Stimulated activated naive B cell treated with anti-CD40 and anti-IgM and Interleukin-4, amounts not matched to agents 10 μg/mL and 1 μg/mL and 100 μg/mL, for 72 hours (primary cell): ENCODE measurements around the gene PKP2.

ENCODE experiments used
- ATAC-seq, 2 donors: fragments of 150-1000 bp; cut with Tn5 transposase; replicated peaks; 2 replicates each; pipeline ENCODE4 v1.10.0; 2021; ENCODE audit warnings: moderate library complexity in 1 of 2
- DNase-seq: peaks from one replicate; pipeline ENCODE4 v3.0.0; 2021
- H3K27ac Mint-ChIP-seq: one replicate; pipeline ENCODE4 v1.8.0; 2022; ENCODE audit warnings: mild to moderate bottlenecking, mixed read lengths
- H3K27me3 Mint-ChIP-seq, 2 donors: one replicate each; pipeline ENCODE4 v1.8.0; 2022; ENCODE audit warnings: mixed read lengths in 2 of 2
- H3K36me3 Mint-ChIP-seq, 2 donors: one replicate each; pipeline ENCODE4 v1.8.0; 2022; ENCODE audit warnings: mixed read lengths in 2 of 2, mild to moderate bottlenecking in 1 of 2
- H3K4me1 Mint-ChIP-seq, 2 donors: one replicate each; pipeline ENCODE4 v1.8.0; 2022; ENCODE audit warnings: mixed read lengths in 2 of 2, mild to moderate bottlenecking in 1 of 2
- H3K4me3 Mint-ChIP-seq, 2 donors: one replicate each; pipeline ENCODE4 v1.8.0; 2022; ENCODE audit warnings: mild to moderate bottlenecking in 2 of 2, mixed read lengths in 2 of 2, moderate library complexity in 1 of 2
- H3K9me3 Mint-ChIP-seq, 2 donors: one replicate each; pipeline ENCODE4 v1.8.0; 2022; ENCODE audit warnings: mixed read lengths in 2 of 2, mild to moderate bottlenecking in 1 of 2

Gene PKP2

DNA sequence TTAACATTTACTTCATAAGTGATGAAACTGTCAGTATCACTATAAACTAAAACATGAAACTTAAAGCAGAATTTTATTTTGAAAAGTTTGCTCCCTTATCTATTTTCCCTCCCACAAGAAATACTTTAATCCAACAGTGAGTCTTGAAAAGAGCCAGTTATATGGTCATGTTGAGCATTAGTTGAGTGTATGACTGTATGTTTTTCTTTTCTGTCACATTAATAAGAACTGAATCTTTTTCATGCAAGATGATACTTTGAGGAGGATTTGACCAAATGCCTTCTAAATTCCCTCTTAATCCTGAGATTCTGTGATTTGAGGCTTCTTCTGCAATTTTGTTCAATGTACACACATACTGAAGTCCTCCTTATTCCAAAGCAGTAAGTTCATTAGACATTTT lies 107.1 kb downstream of the PKP2 start:
- Mint-ChIP-seq H3K36me3 (no peaks in the 10 kb centered on the region), H3K4me1 (no peaks in the 10 kb centered on the region), H3K27me3 (peaks cover 6 to 11% of the 10 kb centered on the region in 2 donors)

DNA sequence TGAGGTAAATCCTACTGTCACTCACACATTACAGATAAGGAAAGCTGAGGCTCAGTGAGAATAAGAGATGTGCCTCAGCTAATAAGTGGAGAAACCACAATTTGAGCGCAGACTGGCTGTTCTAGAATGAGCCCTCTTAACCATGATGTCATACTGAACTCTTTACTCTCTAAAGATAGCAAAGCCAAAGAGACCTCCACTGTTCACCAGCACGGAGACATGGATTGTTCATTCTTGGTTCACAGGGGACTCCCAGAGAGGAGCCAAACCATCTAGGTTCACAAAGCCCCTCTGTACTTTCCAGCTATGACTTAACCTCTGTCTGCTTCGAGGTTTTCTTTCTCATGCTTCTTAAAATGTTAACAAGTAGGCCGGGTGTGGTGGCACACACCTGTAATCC lies 108.2 kb downstream of the PKP2 start:
- peaks cover 4 to 6% of the 10 kb centered on the region in 2 donors for H3K27me3 Mint-ChIP-seq

More for the DNA sequence above, 107.1 kb downstream of the PKP2 start:
- H3K9me3 Mint-ChIP-seq, result no peaks in the 10 kb centered on the region
- H3K27ac Mint-ChIP-seq, result no peak overlapping the region
- H3K4me3 Mint-ChIP-seq, result no peak overlapping the region
- DNase-seq, result no peak
- ATAC-seq, result no peak

DNA sequence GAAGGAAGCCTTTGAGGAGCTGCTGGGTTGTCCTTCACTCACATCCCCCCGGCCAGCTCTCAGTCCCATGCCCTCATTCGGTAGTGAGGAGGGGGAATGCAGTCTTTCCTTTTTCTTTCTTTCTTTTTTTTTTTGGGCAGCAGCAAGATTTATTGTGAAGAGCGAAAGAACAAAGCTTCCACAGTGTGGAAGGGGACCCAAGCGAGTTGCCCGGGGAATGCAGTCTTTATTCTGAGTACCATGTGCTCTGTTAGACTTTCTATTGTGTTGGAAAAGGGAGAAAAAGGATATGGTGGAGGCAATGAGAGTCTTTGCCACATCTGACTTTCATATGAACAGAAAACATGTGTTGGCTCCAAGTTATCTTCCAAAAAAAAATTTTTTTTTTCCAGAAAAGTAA lies 111.0 kb downstream of the PKP2 start:
- no peak for ATAC-seq
- no peaks in the 10 kb centered on the region for H3K36me3 Mint-ChIP-seq
- peaks cover 4 to 6% of the 10 kb centered on the region in 2 donors for H3K27me3 Mint-ChIP-seq

More for the DNA sequence above, 108.2 kb downstream of the PKP2 start:
- Mint-ChIP-seq H3K27ac (no peak overlapping the region), H3K36me3 (no peaks in the 10 kb centered on the region), H3K4me3 (no peak overlapping the region), H3K9me3 (no peaks in the 10 kb centered on the region), H3K4me1 (no peaks in the 10 kb centered on the region)
- ATAC-seq (no peak), DNase-seq (no peak)

DNA sequence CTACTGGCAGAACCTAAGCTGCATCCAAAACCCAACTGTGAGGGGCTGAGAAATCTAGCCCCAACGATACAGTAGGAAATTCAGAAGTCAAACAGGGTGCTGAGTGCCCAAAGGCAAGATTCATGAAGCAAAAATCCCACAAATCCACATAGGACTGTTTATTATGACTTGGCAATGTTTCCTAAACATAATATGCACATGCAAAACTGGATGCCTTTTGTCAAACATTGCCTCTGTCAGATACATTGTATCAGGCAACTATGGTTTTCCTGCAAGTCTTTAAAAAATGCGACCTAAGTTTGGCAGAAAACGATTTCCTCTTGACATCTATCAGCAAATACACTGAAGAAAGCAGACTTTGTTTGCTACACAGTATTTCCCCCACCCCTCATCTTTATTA lies 113.5 kb downstream of the PKP2 start:
- ATAC-seq (no peak), DNase-seq (no peak)
- Mint-ChIP-seq H3K4me3 (no peak overlapping the region), H3K4me1 (no peaks in the 10 kb centered on the region), H3K36me3 (no peaks in the 10 kb centered on the region), H3K27me3 (peaks cover 8 to 12% of the 10 kb centered on the region in 2 donors), H3K27ac (no peak overlapping the region), H3K9me3 (no peaks in the 10 kb centered on the region)

More for the DNA sequence above, 111.0 kb downstream of the PKP2 start:
- no peak for DNase-seq
- Mint-ChIP-seq H3K9me3 (no peaks in the 10 kb centered on the region), H3K27ac (no peak overlapping the region), H3K4me1 (no peaks in the 10 kb centered on the region), H3K4me3 (no peak overlapping the region)

DNA sequence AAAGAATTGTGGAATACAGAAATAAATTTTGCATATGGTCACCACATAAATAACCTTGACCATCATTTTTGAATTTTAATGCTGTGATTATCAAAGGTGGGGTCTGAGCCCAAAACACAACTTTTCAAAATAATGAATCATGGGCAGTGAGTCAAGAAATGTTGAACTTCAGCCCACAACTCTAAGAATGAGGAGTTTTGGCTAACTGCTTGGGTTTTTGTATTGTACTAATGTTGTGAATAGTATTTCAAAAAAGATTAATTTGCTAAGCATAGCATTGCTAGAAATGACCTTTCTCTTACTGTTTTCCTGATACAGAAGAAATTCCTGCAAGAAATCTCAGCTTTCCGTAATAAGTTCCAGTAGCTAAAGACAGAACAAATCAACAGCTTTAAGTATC lies 116.5 kb downstream of the PKP2 start:
- H3K27me3 Mint-ChIP-seq, result peaks cover 15 to 18% of the 10 kb centered on the region in 2 donors
- no peaks in the 10 kb centered on the region for H3K36me3 Mint-ChIP-seq

DNA sequence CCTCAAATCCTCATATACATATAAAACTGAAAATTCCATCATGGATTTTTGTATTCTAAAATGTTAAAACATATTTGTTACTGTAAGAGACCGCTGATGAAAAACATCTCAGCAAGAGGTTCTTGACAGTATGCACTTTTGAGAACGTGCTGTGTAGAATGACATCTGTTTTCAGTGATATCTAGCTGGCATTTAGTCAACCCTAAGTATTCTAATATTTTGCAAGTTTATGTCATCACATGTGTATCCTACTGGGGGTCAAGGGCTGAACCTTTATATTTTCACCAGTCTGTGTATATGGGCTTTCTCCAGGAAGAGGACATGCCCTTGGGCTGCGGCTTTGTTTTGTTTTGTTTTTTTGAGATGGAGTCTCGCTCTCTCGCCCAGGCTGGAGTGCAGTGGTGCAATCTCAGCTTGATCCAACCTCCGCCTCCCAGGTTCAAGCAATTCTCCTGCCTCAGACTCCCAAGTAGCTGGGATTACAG lies 118.8 kb downstream of the PKP2 start:
- DNase-seq (no peak), ATAC-seq (no peak)
- peaks cover 15 to 23% of the 10 kb centered on the region in 2 donors for H3K27me3 Mint-ChIP-seq
- H3K9me3 Mint-ChIP-seq, result no peaks in the 10 kb centered on the region
- no peak overlapping the region for H3K4me3 Mint-ChIP-seq
- H3K36me3 Mint-ChIP-seq, result no peaks in the 10 kb centered on the region
- no peak overlapping the region for H3K27ac Mint-ChIP-seq
- H3K4me1 Mint-ChIP-seq, result no peaks in the 10 kb centered on the region

More for the DNA sequence above, 116.5 kb downstream of the PKP2 start:
- ATAC-seq (no peak), DNase-seq (no peak)
- H3K4me1 Mint-ChIP-seq, result no peaks in the 10 kb centered on the region
- no peaks in the 10 kb centered on the region for H3K9me3 Mint-ChIP-seq
- H3K4me3 Mint-ChIP-seq, result no peak overlapping the region
- H3K27ac Mint-ChIP-seq, result no peak overlapping the region

DNA sequence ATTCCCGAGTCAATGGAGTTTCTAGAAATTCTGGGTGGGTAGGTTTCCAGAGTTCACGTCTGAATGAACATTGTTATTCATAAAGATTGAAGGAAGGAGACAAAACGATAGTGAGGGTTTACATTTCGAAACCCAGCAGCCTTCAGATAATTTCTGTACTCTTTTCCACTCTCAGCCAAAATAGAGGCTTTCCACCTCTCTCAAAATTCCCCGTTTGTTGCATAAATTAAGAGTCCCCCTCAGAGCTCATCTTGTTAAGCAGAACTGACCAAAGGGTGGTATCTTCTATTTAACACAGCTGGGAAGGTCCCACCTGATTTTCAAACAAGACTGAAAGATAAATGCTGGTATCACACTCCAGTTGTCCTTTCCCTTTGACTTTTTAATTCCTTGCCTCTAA lies 119.4 kb downstream of the PKP2 start:
- DNase-seq, result no peak

DNA sequence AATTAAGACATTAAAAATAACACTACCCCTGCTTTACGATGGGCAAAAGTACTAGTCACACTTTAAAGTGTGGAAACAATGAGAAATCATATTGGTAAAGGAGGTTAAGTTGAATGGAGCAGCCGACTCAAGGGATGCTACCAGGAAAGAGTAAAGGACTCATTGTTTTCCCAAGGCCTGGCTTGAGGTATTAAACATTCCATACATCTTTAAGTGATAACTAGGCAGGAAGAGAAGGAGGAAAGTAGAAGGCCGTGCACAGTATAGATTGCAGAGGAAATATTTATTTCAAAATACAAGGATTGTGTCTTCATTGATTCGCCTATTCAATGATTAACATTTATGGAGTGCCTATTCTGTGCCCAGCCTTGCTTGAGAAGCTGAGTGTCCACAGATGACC lies 120.3 kb downstream of the PKP2 start:
- no peak for DNase-seq

More for the DNA sequence above, 119.4 kb downstream of the PKP2 start:
- Mint-ChIP-seq H3K27ac (no peak overlapping the region), H3K4me1 (no peaks in the 10 kb centered on the region), H3K9me3 (no peaks in the 10 kb centered on the region), H3K27me3 (peaks cover 15 to 23% of the 10 kb centered on the region in 2 donors), H3K4me3 (no peak overlapping the region), H3K36me3 (no peaks in the 10 kb centered on the region)
- ATAC-seq, result peak in 1 of 2 donors; percentile 31

DNA sequence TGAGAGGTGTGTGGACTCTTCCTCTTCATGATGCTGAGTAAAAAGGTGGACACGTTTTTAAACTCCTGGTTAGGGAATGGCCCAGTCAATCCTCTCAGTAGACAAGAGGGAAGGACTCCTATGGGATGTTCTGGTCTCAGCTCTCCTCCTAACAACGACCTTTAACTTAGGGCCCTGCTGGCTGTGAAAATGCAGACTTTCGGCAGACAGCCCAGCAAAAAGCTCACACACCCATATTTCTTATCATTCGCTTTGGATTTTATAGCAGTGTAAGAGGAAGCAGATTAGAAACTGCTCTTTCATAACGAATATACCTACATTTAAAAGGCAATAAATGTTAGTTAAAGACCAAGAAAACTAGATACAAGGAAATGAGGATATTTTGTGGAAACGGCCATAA lies 122.9 kb downstream of the PKP2 start:
- Mint-ChIP-seq H3K9me3 (no peaks in the 10 kb centered on the region), H3K27me3 (peaks cover 18 to 29% of the 10 kb centered on the region in 2 donors), H3K4me1 (no peaks in the 10 kb centered on the region), H3K4me3 (no peak overlapping the region), H3K27ac (no peak overlapping the region), H3K36me3 (no peaks in the 10 kb centered on the region)
- ATAC-seq (no peak), DNase-seq (no peak)

More for the DNA sequence above, 120.3 kb downstream of the PKP2 start:
- Mint-ChIP-seq H3K27ac (no peak overlapping the region), H3K9me3 (no peaks in the 10 kb centered on the region), H3K4me1 (no peaks in the 10 kb centered on the region), H3K27me3 (peaks cover 20 to 29% of the 10 kb centered on the region in 2 donors), H3K4me3 (no peak overlapping the region), H3K36me3 (no peaks in the 10 kb centered on the region)
- no peak for ATAC-seq

DNA sequence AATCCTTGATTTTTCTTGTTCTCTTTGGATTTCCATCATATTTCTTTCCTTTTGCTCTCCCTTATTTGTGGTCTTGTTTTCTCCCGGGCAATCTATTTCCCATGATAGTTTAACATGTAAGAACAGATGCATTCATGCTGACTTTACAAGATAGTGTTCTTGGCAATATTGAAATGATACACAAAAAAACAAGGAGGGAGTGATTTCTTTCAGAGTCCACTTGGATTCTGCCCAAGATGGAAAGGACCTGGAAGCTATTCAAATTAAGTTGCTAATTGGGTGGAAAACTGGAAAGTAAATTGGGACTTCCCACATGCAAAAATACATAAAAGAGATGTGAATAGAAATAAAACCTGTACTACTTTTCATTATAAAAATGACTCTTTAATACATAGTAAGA lies 126.4 kb downstream of the PKP2 start:
- no peaks in the 10 kb centered on the region for H3K9me3 Mint-ChIP-seq
- DNase-seq (no peak), ATAC-seq (no peak)
- H3K27ac Mint-ChIP-seq, result no peak overlapping the region
- H3K36me3 Mint-ChIP-seq, result no peaks in the 10 kb centered on the region
- no peaks in the 10 kb centered on the region for H3K4me1 Mint-ChIP-seq
- no peak overlapping the region for H3K4me3 Mint-ChIP-seq
- H3K27me3 Mint-ChIP-seq, result peaks cover 17% of the 10 kb centered on the region in 2 donors

DNA sequence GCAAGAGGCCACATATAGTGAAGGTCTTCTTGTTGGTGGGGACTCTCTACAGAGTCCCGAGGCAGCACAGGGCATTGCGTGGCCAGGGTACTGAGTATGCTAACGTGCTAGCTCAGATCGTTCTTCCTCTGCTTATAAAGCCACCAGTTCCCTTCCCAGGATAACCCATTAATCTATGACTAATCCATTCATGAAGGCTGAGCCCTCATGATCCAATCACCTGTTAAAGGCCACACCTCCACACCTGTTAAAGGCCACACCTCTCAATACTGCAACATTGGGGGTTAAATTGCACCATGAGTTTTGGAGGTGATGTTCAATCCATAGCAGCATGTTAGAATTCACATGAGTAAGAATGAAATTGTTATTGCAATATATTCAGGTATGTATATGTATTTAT lies 128.1 kb downstream of the PKP2 start:
- no peak for ATAC-seq
- no peak for DNase-seq
- no peaks in the 10 kb centered on the region for H3K9me3 Mint-ChIP-seq
- no peaks in the 10 kb centered on the region for H3K36me3 Mint-ChIP-seq
- no peak overlapping the region for H3K4me3 Mint-ChIP-seq
- H3K4me1 Mint-ChIP-seq, result no peaks in the 10 kb centered on the region
- H3K27me3 Mint-ChIP-seq, result peaks cover 12 to 17% of the 10 kb centered on the region in 2 donors
- H3K27ac Mint-ChIP-seq, result no peak overlapping the region

DNA sequence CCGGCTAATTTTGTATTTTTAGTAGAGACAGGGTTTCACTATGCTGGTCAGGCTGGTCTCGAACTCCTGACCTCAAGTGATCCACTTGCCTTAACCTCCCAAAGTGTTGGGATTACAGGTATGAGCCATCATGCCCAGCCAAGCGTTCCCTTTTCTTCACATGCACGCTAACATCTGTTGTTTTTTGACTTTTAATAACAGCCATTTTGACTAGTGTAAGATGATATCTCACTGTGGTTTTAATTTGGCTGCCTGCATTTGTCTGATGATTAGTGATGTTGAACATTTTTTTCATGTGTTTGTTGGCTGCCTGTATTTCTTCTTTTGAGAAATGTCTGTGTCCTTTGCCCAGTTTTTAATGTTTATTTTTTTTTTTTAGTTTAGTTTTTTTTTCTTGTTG lies 130.7 kb downstream of the PKP2 start:
- no peak for DNase-seq
- H3K27ac Mint-ChIP-seq, result no peak overlapping the region

DNA sequence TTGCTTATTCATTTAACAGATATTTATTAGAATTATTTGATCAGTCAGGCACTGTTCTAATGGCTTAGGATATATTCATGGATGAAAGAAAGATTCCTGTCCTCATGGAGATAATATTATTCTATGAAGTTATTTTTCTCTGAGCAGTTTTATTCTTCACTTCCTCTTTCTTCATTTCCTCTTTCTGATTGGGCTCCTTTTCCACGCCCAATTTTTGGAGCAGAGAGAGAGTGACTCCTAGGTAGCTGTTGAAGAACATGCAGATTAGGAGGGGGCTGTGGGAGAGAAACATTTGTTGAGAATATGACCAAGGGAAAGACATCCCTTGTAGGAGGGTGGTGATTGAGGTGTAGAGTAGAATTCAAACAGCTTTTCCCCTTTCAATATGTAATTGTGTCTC lies 134.9 kb downstream of the PKP2 start:
- H3K9me3 Mint-ChIP-seq, result no peaks in the 10 kb centered on the region
- H3K4me1 Mint-ChIP-seq, result peaks cover 6 to 16% of the 10 kb centered on the region in 2 donors
- ATAC-seq (peak; percentile 73 to 76), DNase-seq (no peak)
- no peak overlapping the region for H3K27ac Mint-ChIP-seq
- no peaks in the 10 kb centered on the region for H3K36me3 Mint-ChIP-seq
- no peaks in the 10 kb centered on the region for H3K27me3 Mint-ChIP-seq
- no peak overlapping the region for H3K4me3 Mint-ChIP-seq

More for the DNA sequence above, 130.7 kb downstream of the PKP2 start:
- H3K36me3 Mint-ChIP-seq, result no peaks in the 10 kb centered on the region
- peaks cover 6 to 14% of the 10 kb centered on the region in 2 donors for H3K4me1 Mint-ChIP-seq
- H3K9me3 Mint-ChIP-seq, result no peaks in the 10 kb centered on the region
- H3K4me3 Mint-ChIP-seq, result no peak overlapping the region
- no peak for ATAC-seq
- H3K27me3 Mint-ChIP-seq, result peaks cover 6 to 12% of the 10 kb centered on the region in 2 donors

DNA sequence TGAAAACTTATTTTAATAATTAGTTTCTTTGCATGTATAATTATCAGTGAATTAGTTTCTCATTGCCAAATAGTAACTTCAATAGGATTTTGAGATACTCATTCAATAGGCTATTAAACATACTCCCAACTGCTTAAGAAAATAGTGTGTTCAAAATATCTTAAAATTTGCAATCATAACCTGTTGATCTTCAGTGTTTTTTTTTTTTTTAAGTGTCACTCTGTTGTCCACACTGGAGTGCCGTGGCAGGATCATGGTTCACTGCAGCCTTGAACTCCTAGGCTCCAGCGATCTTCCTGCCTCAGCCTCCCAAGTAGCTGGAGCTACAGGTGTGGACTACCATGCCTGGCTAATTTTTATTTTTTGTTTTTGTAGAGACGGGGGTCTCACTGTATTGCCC lies 139.4 kb downstream of the PKP2 start:
- Mint-ChIP-seq H3K4me3 (no peak overlapping the region), H3K4me1 (peaks cover 9 to 31% of the 10 kb centered on the region in 2 donors), H3K9me3 (no peaks in the 10 kb centered on the region), H3K27ac (no peak overlapping the region), H3K27me3 (no peaks in the 10 kb centered on the region), H3K36me3 (no peaks in the 10 kb centered on the region)
- ATAC-seq (no peak), DNase-seq (no peak)

DNA sequence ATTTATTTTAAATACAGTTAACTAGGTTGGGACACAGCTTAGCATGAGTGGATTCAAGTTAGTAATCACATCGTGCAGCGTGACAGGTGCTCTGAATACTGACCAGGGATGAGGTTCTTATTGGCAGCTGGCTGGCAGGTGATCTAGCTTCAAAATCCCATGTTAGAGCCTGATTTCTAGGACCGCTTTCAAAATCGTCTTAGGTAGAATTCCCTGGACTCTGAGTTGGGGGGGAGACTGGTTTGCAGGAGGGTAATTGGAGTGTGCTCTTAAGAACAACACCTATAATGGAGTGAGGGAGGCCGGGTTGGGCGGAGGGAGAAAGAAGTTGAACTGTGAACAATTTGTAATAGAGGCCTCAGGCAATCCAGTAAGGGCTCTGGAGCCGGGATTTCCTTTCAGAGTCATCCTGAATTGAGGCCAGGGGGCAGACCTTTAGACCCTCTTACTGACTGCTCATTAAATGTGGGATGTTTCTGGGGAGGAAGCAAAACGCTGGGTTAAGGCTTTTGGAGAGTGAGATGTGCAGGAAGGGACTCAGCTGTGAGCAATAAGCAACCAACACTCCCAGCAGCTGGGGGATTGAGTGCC lies 140.0 kb downstream of the PKP2 start:
- DNase-seq, result no peak
- H3K27ac Mint-ChIP-seq, result peak overlapping the region; percentile 96
- no peaks in the 10 kb centered on the region for H3K9me3 Mint-ChIP-seq

More for the DNA sequence above, 140.0 kb downstream of the PKP2 start:
- Mint-ChIP-seq H3K4me1 (peaks cover 5 to 25% of the 10 kb centered on the region in 2 donors), H3K27me3 (no peaks in the 10 kb centered on the region), H3K36me3 (no peaks in the 10 kb centered on the region), H3K4me3 (peak overlapping the region; percentile 88 to 92)
- ATAC-seq, result no peak
